Stimulated activated memory B cell treated with anti-CD40 and anti-IgM and Interleukin-4, amounts not matched to agents 10 μg/mL and 1 μg/mL and 100 μg/mL, for 72 hours (primary cell): ENCODE measurements around the gene USP9X.
"Not testable (repeated sequence)": the region's sequence is repeated elsewhere in the genome, so short reads cannot be mapped to it uniquely, and the experiment has no call there.

ENCODE experiments used
- ATAC-seq: fragments of 150-1000 bp; cut with Tn5 transposase; 2 replicates; pipeline ENCODE4 v1.10.0; 2021
- H3K27ac Mint-ChIP-seq: one replicate; pipeline ENCODE4 v1.8.0; 2022; ENCODE audit warnings: mild to moderate bottlenecking, mixed read lengths
- H3K27me3 Mint-ChIP-seq: one replicate; pipeline ENCODE4 v1.8.0; 2022; ENCODE audit warnings: mixed read lengths
- H3K36me3 Mint-ChIP-seq: one replicate; pipeline ENCODE4 v1.8.0; 2022; ENCODE audit warnings: mixed read lengths
- H3K4me1 Mint-ChIP-seq: one replicate; pipeline ENCODE4 v1.8.0; 2022; ENCODE audit warnings: mixed read lengths
- H3K4me3 Mint-ChIP-seq: one replicate; pipeline ENCODE4 v1.8.0; 2022; ENCODE audit warnings: mild to moderate bottlenecking, moderate library complexity, mixed read lengths
- H3K9me3 Mint-ChIP-seq: one replicate; pipeline ENCODE4 v1.8.0; 2022; ENCODE audit warnings: mixed read lengths

USP9X gene

GRCh38 chrX:41133551-41133950, 48.3 kb downstream of the USP9X start:
- H3K27ac Mint-ChIP-seq, result no peak overlapping the region
- no peaks in the 10 kb centered on the region for H3K27me3 Mint-ChIP-seq
- no peak for ATAC-seq
- no peaks in the 10 kb centered on the region for H3K4me1 Mint-ChIP-seq
- no peaks in the 10 kb centered on the region for H3K9me3 Mint-ChIP-seq
- peaks cover 13% of the 10 kb centered on the region for H3K36me3 Mint-ChIP-seq
- no peak overlapping the region for H3K4me3 Mint-ChIP-seq

DNA sequence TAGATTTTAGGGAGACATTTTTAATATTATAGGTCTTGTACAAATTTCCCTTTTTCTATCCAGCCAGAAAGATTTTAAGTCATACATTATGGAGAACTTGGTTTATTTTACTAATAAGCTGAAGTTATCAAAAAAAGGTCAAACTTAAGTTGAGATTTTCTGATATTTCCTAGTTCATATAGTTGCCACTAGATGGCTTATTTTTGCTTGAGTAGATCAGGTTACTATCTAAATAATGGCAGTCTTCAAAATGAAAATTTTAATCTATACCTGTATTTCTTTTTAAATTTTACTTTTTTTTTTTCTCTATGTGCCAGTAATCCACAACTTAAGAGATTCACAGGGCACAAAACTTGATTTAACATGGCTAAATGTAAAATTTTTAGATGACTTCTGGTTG, 52.3 kb downstream of the USP9X start:
- no peak overlapping the region for H3K4me3 Mint-ChIP-seq
- H3K27me3 Mint-ChIP-seq, result no peaks in the 10 kb centered on the region
- no peaks in the 10 kb centered on the region for H3K9me3 Mint-ChIP-seq
- no peak for ATAC-seq
- H3K27ac Mint-ChIP-seq, result no peak overlapping the region
- no peaks in the 10 kb centered on the region for H3K4me1 Mint-ChIP-seq
- H3K36me3 Mint-ChIP-seq, result peaks cover 6% of the 10 kb centered on the region

- H3K27me3 Mint-ChIP-seq, result no peaks in the 10 kb centered on the region
- no peak overlapping the region for H3K4me3 Mint-ChIP-seq
- H3K27ac Mint-ChIP-seq, result no peak overlapping the region
- H3K9me3 Mint-ChIP-seq, result no peaks in the 10 kb centered on the region
- H3K36me3 Mint-ChIP-seq, result peaks cover 5% of the 10 kb centered on the region
- H3K4me1 Mint-ChIP-seq, result no peaks in the 10 kb centered on the region
- no peak for ATAC-seq
These were observed 57.1 kb downstream of the USP9X start for GRCh38 chrX:41142130-41142910.

DNA sequence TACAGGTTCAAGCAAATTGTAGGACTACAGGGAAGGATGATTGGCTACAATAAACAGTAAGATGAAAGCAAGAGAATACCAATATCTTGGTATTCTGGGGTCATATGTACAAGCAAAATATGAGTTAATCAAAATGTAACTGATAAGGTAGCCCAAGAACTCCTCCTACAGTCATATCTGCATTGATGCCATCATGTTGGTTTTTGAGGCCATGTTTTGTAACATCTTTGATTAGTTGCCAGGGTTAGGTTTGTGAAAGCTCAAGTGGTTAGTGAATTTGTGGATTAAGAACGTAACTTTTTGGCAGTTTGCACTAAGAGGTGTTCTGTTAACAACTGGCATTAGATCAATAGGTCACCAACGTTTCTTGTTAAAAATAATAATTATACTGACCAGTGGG, 59.6 kb downstream of the USP9X start:
- no peak overlapping the region for H3K27ac Mint-ChIP-seq
- H3K9me3 Mint-ChIP-seq, result no peaks in the 10 kb centered on the region
- no peak for ATAC-seq
- H3K4me1 Mint-ChIP-seq, result no peaks in the 10 kb centered on the region
- H3K36me3 Mint-ChIP-seq, result peaks cover 5% of the 10 kb centered on the region
- H3K4me3 Mint-ChIP-seq, result no peak overlapping the region
- no peaks in the 10 kb centered on the region for H3K27me3 Mint-ChIP-seq

- Mint-ChIP-seq H3K4me1 (no peaks in the 10 kb centered on the region), H3K27ac (no peak overlapping the region), H3K4me3 (no peak overlapping the region), H3K9me3 (no peaks in the 10 kb centered on the region), H3K27me3 (no peaks in the 10 kb centered on the region), H3K36me3 (peaks cover 5% of the 10 kb centered on the region)
- no peak for ATAC-seq
These were observed 60.8 kb downstream of the USP9X start for GRCh38 chrX:41145920-41146608.

GRCh38 chrX:41148553-41148952, 63.3 kb downstream of the USP9X start:
- ATAC-seq, result no peak
- H3K4me3 Mint-ChIP-seq, result no peak overlapping the region
- H3K9me3 Mint-ChIP-seq, result no peaks in the 10 kb centered on the region
- no peak overlapping the region for H3K27ac Mint-ChIP-seq
- no peaks in the 10 kb centered on the region for H3K27me3 Mint-ChIP-seq
- H3K4me1 Mint-ChIP-seq, result no peaks in the 10 kb centered on the region
- H3K36me3 Mint-ChIP-seq, result peaks cover 11% of the 10 kb centered on the region

- Mint-ChIP-seq H3K9me3 (no peaks in the 10 kb centered on the region), H3K27ac (no peak overlapping the region), H3K4me1 (no peaks in the 10 kb centered on the region), H3K27me3 (no peaks in the 10 kb centered on the region), H3K4me3 (no peak overlapping the region), H3K36me3 (peaks cover 11% of the 10 kb centered on the region)
- no peak for ATAC-seq
These were observed 64.8 kb downstream of the USP9X start for GRCh38 chrX:41150043-41150442.

- not testable (repeated sequence) for H3K27ac Mint-ChIP-seq, ATAC-seq
- peaks cover 11% of the 10 kb centered on the region for H3K36me3 Mint-ChIP-seq
These were observed 66.5 kb downstream of the USP9X start for GRCh38 chrX:41151726-41152125.

DNA sequence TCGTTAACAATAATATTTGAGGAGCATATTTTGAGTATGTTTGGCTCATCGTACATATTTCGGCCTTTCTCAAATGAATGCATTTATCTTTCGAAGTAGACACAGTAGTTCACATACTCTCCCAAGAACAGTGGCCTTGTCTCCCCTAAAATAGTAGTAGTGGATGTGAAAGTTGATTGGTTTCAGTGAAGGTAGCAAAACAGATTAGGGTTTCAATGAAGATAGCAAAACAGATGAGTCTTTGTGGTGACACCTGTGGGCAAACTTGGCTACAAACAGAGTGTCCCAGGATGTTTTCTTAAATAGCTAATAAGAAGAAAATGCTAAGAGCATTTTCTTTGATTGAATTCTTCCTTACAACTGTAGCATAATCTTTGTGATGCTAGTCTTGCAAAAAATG, 67.0 kb downstream of the USP9X start:
- no peaks in the 10 kb centered on the region for H3K27me3 Mint-ChIP-seq
- no peak for ATAC-seq
- H3K4me1 Mint-ChIP-seq, result no peaks in the 10 kb centered on the region
- H3K27ac Mint-ChIP-seq, result no peak overlapping the region
- no peak overlapping the region for H3K4me3 Mint-ChIP-seq
- H3K36me3 Mint-ChIP-seq, result peaks cover 7% of the 10 kb centered on the region
- H3K9me3 Mint-ChIP-seq, result no peaks in the 10 kb centered on the region

More at GRCh38 chrX:41151726-41152125, 66.5 kb downstream of the USP9X start:
- not testable (repeated sequence) for H3K9me3 Mint-ChIP-seq, H3K4me3 Mint-ChIP-seq, H3K4me1 Mint-ChIP-seq, H3K27me3 Mint-ChIP-seq

GRCh38 chrX:41153448-41153847, 68.2 kb downstream of the USP9X start:
- H3K9me3 Mint-ChIP-seq, result no peaks in the 10 kb centered on the region
- H3K36me3 Mint-ChIP-seq, result peaks cover 6% of the 10 kb centered on the region
- H3K27ac Mint-ChIP-seq, result no peak overlapping the region
- ATAC-seq, result no peak
- no peaks in the 10 kb centered on the region for H3K27me3 Mint-ChIP-seq
- H3K4me1 Mint-ChIP-seq, result no peaks in the 10 kb centered on the region
- H3K4me3 Mint-ChIP-seq, result no peak overlapping the region

DNA sequence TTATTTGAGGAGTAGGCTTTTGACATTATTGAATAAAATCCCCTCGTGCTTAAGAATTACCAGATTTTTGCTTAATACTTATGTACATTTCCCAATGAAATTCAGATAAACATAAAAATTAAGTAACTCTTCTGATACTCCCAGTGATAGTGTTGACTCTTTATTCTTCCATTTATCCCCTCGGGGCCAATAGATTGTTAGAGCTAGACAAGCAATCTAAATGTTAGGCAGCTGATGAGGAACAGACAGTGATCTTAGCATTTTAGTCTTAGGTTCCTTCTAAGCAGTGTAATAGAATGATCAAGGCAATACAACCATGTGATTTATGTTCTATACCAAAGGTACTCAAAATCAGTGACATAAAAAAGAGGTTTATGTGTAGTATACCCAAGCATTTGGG, 68.7 kb downstream of the USP9X start:
- Mint-ChIP-seq H3K36me3 (peaks cover 6% of the 10 kb centered on the region), H3K4me1 (no peaks in the 10 kb centered on the region), H3K27ac (no peak overlapping the region), H3K9me3 (no peaks in the 10 kb centered on the region), H3K4me3 (no peak overlapping the region), H3K27me3 (no peaks in the 10 kb centered on the region)
- ATAC-seq, result no peak

- H3K4me1 Mint-ChIP-seq, result no peaks in the 10 kb centered on the region
- H3K4me3 Mint-ChIP-seq, result no peak overlapping the region
- H3K36me3 Mint-ChIP-seq, result peaks cover 12% of the 10 kb centered on the region
These were observed 79.2 kb downstream of the USP9X start for GRCh38 chrX:41164449-41164848.

GRCh38 chrX:41167888-41168287, 82.6 kb downstream of the USP9X start:
- ATAC-seq, result no peak
- H3K36me3 Mint-ChIP-seq, result peaks cover 17% of the 10 kb centered on the region
- no peak overlapping the region for H3K4me3 Mint-ChIP-seq
- no peaks in the 10 kb centered on the region for H3K4me1 Mint-ChIP-seq
- H3K9me3 Mint-ChIP-seq, result no peaks in the 10 kb centered on the region
- H3K27ac Mint-ChIP-seq, result no peak overlapping the region
- no peaks in the 10 kb centered on the region for H3K27me3 Mint-ChIP-seq

More at GRCh38 chrX:41164449-41164848, 79.2 kb downstream of the USP9X start:
- no peak for ATAC-seq
- H3K27me3 Mint-ChIP-seq, result no peaks in the 10 kb centered on the region
- no peak overlapping the region for H3K27ac Mint-ChIP-seq
- no peaks in the 10 kb centered on the region for H3K9me3 Mint-ChIP-seq

- peaks cover 35% of the 10 kb centered on the region for H3K4me1 Mint-ChIP-seq
- no peaks in the 10 kb centered on the region for H3K9me3 Mint-ChIP-seq
- no peak for ATAC-seq
- no peaks in the 10 kb centered on the region for H3K27me3 Mint-ChIP-seq
- H3K36me3 Mint-ChIP-seq, result peaks cover 26% of the 10 kb centered on the region
- H3K4me3 Mint-ChIP-seq, result no peak overlapping the region
- H3K27ac Mint-ChIP-seq, result no peak overlapping the region
These were observed 91.0 kb downstream of the USP9X start for GRCh38 chrX:41176263-41176662.

DNA sequence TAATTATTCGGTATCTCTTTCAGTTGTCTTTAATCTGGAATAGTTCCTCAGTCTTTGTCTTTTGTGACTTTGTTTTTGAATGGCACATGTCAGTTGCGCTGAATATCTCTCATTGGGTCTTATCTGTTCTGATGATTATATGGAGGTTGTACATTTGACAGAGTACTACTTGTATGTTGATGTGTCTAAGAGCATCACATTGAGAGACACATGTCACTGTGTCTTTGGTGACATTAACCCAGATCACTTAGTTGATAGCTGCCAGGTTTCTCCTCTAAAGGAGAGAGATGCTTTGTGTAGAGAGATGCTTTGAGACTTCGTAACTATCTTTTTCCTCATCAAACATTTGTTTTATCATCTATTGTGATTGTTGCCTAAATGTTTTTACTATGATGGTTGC, 92.1 kb downstream of the USP9X start:
- Mint-ChIP-seq H3K27ac (no peak overlapping the region), H3K27me3 (no peaks in the 10 kb centered on the region), H3K4me1 (peaks cover 38% of the 10 kb centered on the region), H3K4me3 (no peak overlapping the region), H3K36me3 (peaks cover 24% of the 10 kb centered on the region), H3K9me3 (no peaks in the 10 kb centered on the region)
- ATAC-seq, result no peak

- Mint-ChIP-seq H3K9me3 (no peaks in the 10 kb centered on the region), H3K36me3 (peaks cover 18% of the 10 kb centered on the region), H3K27ac (no peak overlapping the region), H3K27me3 (no peaks in the 10 kb centered on the region), H3K4me3 (no peak overlapping the region), H3K4me1 (peaks cover 41% of the 10 kb centered on the region)
- no peak for ATAC-seq
These were observed 93.0 kb downstream of the USP9X start for GRCh38 chrX:41178201-41178600.
